Measurements from ENCODE around the gene TFAP2A.

The TFAP2A gene

DNA sequence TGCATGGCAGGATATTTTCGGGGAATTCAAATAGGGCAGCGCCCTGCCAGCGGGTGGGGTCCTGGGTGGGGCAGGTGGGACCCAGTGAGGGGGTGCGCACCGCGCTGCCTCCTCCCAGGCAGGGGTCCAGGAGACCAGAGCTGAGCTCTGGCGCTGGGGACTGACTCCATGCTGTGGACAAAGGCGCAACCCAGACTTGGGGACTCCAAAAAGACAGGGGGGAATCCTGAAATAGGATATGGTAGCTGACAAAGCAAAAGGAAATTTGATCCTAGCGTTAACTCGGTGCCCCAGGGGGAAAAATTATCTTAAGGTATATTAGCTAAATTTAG lies 23.6 kb downstream of the TFAP2A start:
- no peak for DNase-seq
- Mint-ChIP-seq H3K4me1 (ENCODE audit: low read depth) (peaks cover 2% of the 10 kb centered on the region), H3K36me3 (ENCODE audit: low read depth) (no peaks in the 10 kb centered on the region), H3K9me3 (peaks cover 16% of the 10 kb centered on the region), H3K27ac (no peak overlapping the region), H3K27me3 (peaks cover 98% of the 10 kb centered on the region), H3K4me3 (no peak overlapping the region)

DNA sequence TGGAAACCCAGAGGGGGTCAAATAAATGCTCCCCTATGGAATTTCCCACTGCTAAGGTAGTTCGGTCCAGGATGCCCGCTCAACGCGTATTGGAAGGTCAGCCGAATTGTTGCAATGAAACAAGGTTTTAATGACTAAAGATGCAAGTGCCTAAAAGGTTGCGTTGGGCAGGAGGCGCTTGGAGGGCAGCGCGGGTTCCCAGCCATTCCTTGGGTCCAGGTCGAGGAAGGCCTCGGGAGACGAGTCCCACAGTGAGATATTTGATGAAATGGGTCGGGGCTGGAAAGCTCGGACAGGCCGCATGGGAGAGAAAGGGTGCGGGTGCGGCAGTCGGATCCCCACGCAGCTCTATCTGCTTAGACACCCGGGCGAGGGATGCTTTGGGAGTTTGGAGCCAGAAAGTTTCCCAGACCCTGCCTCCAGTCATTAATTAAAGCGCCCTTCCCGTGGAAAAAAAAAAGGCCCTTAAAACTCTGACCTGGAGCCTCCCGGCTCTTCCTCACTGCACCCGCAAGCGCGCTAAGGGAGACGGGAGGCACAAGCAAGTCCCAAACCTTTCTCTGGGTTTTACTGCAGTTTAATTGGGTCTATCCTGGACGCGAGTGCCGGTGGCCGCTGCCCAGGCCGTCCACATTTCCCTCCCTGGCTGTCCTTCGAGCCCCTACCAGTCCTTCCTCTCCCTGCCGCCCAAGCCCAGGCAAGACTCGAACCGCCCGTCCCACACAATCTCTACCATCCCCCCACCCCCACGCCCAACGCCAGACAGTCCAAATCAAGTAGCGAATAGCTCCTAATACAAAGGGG lies 24.2 kb downstream of the TFAP2A start:
- peaks cover 16% of the 10 kb centered on the region for H3K9me3 Mint-ChIP-seq
- peaks cover 98% of the 10 kb centered on the region for H3K27me3 Mint-ChIP-seq
- peaks cover 2% of the 10 kb centered on the region for H3K4me1 Mint-ChIP-seq (ENCODE audit: low read depth)
- H3K36me3 Mint-ChIP-seq (ENCODE audit: low read depth), result no peaks in the 10 kb centered on the region
- no peak overlapping the region for H3K4me3 Mint-ChIP-seq
- H3K27ac Mint-ChIP-seq, result no peak overlapping the region
- no peak for DNase-seq

DNA sequence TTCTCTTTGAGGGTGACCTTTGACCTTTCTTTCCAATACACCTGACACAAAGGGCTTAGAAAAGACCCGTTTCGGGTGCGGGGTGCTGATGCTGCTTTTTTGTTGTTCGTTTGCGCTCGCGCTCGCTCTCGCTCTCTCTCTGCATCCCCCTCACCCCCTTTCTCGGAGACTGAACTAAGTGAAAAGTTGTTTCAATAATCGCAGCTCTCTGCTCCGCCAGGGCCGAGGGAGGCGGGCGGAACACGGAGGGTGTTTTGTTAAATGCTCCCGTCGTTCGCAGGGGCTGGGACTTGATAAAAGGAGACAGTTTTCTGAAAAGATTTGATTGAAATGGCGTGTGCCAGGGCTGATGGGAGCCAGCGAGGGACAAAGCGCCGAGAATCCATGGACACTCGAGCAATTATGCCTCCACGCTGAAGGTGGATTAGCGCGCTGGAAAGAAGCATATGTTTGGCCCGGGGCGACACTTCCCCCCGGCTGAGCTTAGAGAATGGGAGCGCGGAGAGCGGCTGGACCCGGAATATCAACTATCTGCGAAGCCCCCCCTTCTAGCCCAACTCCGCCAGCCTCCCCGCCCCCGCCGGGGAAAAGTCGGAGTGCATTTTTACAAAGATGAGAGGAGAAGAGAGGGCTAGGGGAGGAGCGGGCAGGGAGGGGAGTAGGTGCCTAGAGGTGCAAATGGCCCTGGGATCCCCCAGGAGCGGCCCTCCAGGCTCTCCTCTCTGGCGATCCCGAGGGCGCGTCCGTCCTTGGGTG lies 25.0 kb downstream of the TFAP2A start:
- Mint-ChIP-seq H3K9me3 (peaks cover 16% of the 10 kb centered on the region), H3K36me3 (ENCODE audit: low read depth) (no peaks in the 10 kb centered on the region), H3K27ac (no peak overlapping the region), H3K4me1 (ENCODE audit: low read depth) (peaks cover 2% of the 10 kb centered on the region), H3K27me3 (peaks cover 99% of the 10 kb centered on the region), H3K4me3 (no peak overlapping the region)
- no peak for DNase-seq

DNA sequence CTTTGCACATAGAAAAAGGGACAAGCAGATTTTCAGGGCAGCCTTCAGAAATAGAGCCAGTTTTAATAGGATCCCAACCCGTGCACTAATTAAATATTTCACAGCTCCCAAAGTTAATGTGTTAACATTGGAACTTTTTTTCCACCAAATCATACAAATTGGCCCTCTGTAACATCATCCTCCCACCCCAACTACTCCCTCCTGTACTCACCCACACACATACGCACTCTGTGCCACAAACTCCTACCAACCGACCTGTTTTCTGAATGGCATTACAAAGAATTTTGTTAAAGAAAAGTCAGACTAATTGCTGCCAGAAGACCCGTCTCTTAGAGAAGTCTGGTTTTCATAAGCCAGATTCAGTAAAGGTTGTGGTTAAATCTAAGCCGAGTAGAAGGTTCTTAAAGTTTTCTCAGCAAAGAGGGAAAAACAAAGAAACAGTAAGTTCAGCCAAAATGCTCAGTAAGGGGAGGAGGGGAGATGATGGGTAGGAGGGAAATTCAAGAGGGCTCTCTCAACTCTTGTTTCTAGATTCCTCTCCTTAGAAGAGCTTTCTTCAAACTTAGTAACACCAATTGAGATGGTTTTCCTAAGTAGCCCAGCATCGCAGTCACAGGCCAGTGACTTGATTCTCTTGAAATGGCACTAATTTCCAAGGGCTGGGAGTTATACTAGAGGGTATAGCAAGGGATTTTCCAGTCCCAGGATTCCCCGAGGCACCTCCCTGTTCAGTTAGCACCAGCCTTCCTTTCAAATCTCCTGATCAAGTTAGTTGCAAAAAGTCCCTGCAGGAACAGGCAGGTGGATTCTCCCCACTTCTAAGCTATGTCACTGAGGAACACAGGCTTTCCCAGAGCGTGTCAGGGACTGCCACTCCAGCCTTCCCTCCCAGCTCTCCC lies 27.9 kb downstream of the TFAP2A start:
- Mint-ChIP-seq H3K9me3 (peaks cover 22% of the 10 kb centered on the region), H3K27me3 (peaks cover 99% of the 10 kb centered on the region), H3K4me3 (no peak overlapping the region), H3K4me1 (ENCODE audit: low read depth) (peaks cover 16% of the 10 kb centered on the region), H3K27ac (no peak overlapping the region), H3K36me3 (ENCODE audit: low read depth) (no peaks in the 10 kb centered on the region)
- DNase-seq, result no peak

GRCh38 chr6:10386220-10386619 lies 28.7 kb downstream of the TFAP2A start:
- Mint-ChIP-seq H3K4me3 (no peak overlapping the region), H3K4me1 (ENCODE audit: low read depth) (peaks cover 18% of the 10 kb centered on the region)

GRCh38 chr6:10385524-10386132 lies 29.2 kb downstream of the TFAP2A start:
- peaks cover 22% of the 10 kb centered on the region for H3K9me3 Mint-ChIP-seq
- peaks cover 98% of the 10 kb centered on the region for H3K27me3 Mint-ChIP-seq
- peaks cover 20% of the 10 kb centered on the region for H3K4me1 Mint-ChIP-seq (ENCODE audit: low read depth)
- H3K4me3 Mint-ChIP-seq, result no peak overlapping the region
- H3K36me3 Mint-ChIP-seq (ENCODE audit: low read depth), result no peaks in the 10 kb centered on the region
- DNase-seq, result no peak
- no peak overlapping the region for H3K27ac Mint-ChIP-seq

More at GRCh38 chr6:10386220-10386619, 28.7 kb downstream of the TFAP2A start:
- no peak overlapping the region for H3K27ac Mint-ChIP-seq
- no peaks in the 10 kb centered on the region for H3K36me3 Mint-ChIP-seq (ENCODE audit: low read depth)
- peaks cover 22% of the 10 kb centered on the region for H3K9me3 Mint-ChIP-seq
- DNase-seq, result no peak
- H3K27me3 Mint-ChIP-seq, result peaks cover 98% of the 10 kb centered on the region

- Mint-ChIP-seq H3K27ac (no peak overlapping the region), H3K4me3 (no peak overlapping the region), H3K27me3 (peaks cover 98% of the 10 kb centered on the region), H3K36me3 (ENCODE audit: low read depth) (no peaks in the 10 kb centered on the region), H3K9me3 (peaks cover 17% of the 10 kb centered on the region), H3K4me1 (ENCODE audit: low read depth) (peaks cover 20% of the 10 kb centered on the region)
- no peak for DNase-seq
Measured at GRCh38 chr6:10384610-10385523, 30.0 kb downstream of the TFAP2A start.

GRCh38 chr6:10384091-10384609 lies 30.7 kb downstream of the TFAP2A start:
- Mint-ChIP-seq H3K36me3 (ENCODE audit: low read depth) (no peaks in the 10 kb centered on the region), H3K4me3 (no peak overlapping the region), H3K27ac (peak overlapping the region; percentile 52), H3K9me3 (peaks cover 12% of the 10 kb centered on the region), H3K27me3 (peaks cover 95% of the 10 kb centered on the region), H3K4me1 (ENCODE audit: low read depth) (peaks cover 18% of the 10 kb centered on the region)
- no peak for DNase-seq

DNA sequence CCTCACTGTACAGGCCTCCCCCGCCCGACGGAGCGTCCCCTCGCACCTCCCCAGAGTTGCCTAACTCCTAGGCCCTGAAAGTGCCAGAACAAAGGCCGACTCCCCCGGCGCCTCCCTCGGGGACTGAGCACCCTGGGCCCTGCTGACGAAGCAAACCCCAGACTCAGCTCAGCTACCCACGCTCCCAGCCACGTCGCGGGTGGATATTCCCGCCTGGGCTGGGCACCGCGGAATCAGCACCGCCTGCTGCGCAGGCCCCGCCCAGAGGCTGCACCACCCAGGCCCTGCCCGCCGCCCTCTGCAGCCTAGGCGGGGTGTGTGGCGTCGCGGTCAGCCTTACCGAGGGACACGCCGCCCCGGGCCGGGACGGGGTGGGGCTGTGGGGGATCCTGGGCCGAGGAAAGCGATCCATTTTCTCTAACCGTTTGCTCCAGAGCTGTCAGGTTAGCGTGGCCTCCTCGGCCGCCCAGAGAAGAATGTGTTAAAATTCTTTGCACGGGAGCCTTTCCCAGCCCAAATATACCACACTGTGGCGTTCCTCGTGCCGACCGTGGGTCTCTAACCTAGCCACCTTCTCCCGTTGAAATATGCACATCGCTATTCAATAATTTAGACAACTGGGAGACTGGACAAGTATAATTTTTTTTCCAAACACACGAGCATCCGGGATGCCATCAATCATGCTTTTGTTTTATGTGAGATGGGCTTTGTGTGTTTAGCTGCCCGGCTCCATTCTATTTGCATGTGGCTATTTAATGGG lies 31.4 kb downstream of the TFAP2A start:
- peaks cover 11% of the 10 kb centered on the region for H3K9me3 Mint-ChIP-seq
- no peaks in the 10 kb centered on the region for H3K36me3 Mint-ChIP-seq (ENCODE audit: low read depth)

DNA sequence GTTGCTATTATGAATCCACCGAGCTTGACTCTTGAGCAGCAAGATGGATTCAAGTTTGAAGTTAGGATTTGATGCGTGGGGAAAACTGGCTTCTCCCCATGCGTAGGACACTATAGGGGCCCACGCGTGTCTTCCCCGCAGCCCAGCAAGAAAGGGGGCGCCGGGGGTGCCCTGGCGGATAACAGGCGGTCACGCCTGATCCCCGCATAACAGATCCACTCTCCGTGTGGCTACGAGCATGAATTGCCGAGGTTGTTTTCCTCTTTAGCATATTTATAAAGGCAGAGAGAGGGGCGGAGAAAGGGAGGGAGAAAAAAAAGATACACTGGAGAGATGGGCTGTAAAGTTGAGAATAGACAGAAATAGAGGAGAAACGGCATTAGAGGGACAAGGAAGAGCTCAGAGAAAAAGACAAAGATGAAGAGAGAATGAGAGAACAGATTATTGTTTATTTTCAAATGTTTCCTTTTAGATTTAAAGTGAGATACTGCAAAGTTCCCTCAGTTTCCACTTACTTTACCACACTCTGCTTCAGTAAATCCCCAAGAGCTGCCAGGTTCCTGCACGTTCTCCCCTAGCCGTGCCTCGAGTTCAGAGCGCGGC lies 32.0 kb downstream of the TFAP2A start:
- Mint-ChIP-seq H3K27ac (no peak overlapping the region), H3K36me3 (ENCODE audit: low read depth) (no peaks in the 10 kb centered on the region), H3K4me3 (no peak overlapping the region), H3K4me1 (ENCODE audit: low read depth) (peaks cover 18% of the 10 kb centered on the region), H3K9me3 (peaks cover 11% of the 10 kb centered on the region), H3K27me3 (peaks cover 91% of the 10 kb centered on the region)
- DNase-seq, result no peak

More for the DNA sequence above, 31.4 kb downstream of the TFAP2A start:
- Mint-ChIP-seq H3K4me3 (no peak overlapping the region), H3K27ac (no peak overlapping the region), H3K27me3 (peaks cover 91% of the 10 kb centered on the region), H3K4me1 (ENCODE audit: low read depth) (peaks cover 18% of the 10 kb centered on the region)
- no peak for DNase-seq

DNA sequence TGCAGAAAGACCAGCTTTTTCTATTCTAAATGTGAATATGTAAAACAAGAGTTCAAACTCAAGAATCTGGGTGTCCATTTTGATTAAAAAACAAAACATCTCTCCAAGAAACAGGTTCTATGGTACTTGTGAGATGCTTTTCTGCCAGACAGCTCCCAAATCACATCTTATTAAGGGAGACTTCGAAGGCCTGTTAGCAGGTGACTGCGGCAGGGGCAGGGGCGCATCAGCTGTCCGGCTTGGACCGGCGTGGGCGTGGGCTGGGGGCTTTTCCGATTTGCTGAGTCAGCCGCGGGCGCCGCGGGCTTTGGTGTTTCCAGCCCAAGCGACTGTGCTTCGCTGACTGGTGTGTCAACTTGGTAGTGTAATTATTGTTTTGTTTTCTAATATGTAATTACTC lies 32.6 kb downstream of the TFAP2A start:
- Mint-ChIP-seq H3K27me3 (peaks cover 91% of the 10 kb centered on the region), H3K4me1 (ENCODE audit: low read depth) (peaks cover 18% of the 10 kb centered on the region), H3K27ac (no peak overlapping the region), H3K9me3 (peaks cover 11% of the 10 kb centered on the region), H3K4me3 (no peak overlapping the region), H3K36me3 (ENCODE audit: low read depth) (no peaks in the 10 kb centered on the region)
- no peak for DNase-seq

GRCh38 chr6:10381830-10382208 lies 33.1 kb downstream of the TFAP2A start:
- H3K27ac Mint-ChIP-seq, result no peak overlapping the region
- H3K4me3 Mint-ChIP-seq, result no peak overlapping the region
- DNase-seq, result no peak
- H3K4me1 Mint-ChIP-seq (ENCODE audit: low read depth), result peaks cover 18% of the 10 kb centered on the region
- H3K27me3 Mint-ChIP-seq, result peaks cover 89% of the 10 kb centered on the region
- peaks cover 11% of the 10 kb centered on the region for H3K9me3 Mint-ChIP-seq
- H3K36me3 Mint-ChIP-seq (ENCODE audit: low read depth), result no peaks in the 10 kb centered on the region
